GM12875 (cell line): ENCODE results near the gene PCSK6.
"Not testable (repeated sequence)": the region's sequence is repeated elsewhere in the genome, so short reads cannot be mapped to it uniquely, and the experiment has no call there.

Source experiments
- H3K4me3 ChIP-seq: one replicate; pipeline ENCODE4 v1.5.1; 2011; ENCODE audit warnings: low read depth, low read length, control low read depth
- TF ChIP-seq, protein P1 (sequence below): IDR thresholded peaks from 2 replicates; pipeline ENCODE4 v1.5.1; 2011; ENCODE audit warnings: low read depth, mild to moderate bottlenecking, control low read depth, inconsistent platforms, low read length, moderate library complexity, borderline replicate concordance; ENCODE audit not compliant: insufficient read depth

The PCSK6 gene

GRCh38 chr15:101464256-101464998 lies 25.1 kb downstream of the PCSK6 start:
- TF ChIP-seq, protein P1, sequence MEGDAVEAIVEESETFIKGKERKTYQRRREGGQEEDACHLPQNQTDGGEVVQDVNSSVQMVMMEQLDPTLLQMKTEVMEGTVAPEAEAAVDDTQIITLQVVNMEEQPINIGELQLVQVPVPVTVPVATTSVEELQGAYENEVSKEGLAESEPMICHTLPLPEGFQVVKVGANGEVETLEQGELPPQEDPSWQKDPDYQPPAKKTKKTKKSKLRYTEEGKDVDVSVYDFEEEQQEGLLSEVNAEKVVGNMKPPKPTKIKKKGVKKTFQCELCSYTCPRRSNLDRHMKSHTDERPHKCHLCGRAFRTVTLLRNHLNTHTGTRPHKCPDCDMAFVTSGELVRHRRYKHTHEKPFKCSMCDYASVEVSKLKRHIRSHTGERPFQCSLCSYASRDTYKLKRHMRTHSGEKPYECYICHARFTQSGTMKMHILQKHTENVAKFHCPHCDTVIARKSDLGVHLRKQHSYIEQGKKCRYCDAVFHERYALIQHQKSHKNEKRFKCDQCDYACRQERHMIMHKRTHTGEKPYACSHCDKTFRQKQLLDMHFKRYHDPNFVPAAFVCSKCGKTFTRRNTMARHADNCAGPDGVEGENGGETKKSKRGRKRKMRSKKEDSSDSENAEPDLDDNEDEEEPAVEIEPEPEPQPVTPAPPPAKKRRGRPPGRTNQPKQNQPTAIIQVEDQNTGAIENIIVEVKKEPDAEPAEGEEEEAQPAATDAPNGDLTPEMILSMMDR, result no peak
- H3K4me3 ChIP-seq, result no peak overlapping the region

DNA sequence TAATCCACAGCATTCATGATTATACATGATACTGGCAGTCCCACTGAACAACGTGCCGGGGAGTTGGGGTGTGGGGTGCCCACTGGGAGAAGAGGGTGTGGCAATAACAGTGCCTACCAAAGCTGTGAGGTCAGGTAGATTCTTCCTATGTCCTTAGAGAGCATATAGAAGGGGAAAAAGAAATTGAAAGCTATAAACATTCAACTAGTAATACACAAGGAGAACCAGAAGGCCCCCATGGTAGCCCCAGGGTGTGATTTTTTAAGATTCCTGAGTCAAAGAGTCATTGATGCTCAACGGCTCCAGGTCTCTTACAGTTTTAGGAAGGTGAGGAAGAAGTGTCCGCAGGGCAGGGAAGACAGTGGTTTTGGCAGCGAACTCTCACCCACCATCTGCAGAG lies 25.8 kb downstream of the PCSK6 start:
- not testable (repeated sequence) for H3K4me3 ChIP-seq

DNA sequence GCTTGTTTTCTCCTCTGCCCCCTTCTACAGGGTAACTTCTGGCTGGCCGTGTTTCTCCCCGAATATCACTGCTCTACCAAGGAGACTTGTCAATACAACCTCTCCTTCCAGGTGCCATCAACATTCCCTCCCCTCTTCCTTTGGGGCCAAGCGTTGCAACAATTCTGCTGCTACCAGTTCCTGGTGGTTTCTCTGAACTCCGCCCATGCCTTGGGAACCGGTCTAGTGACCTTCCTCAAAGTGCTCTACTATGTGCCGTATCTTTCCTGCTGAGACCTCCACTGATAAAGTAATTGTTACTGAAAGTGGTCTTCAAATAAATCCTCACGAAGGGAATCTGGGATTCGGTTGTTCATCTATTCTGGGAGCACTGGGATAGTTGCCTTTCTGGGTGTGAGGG lies 26.2 kb downstream of the PCSK6 start:
- TF ChIP-seq, protein P1, result no peak
- H3K4me3 ChIP-seq, result no peak overlapping the region

- H3K4me3 ChIP-seq, result no peak overlapping the region
- TF ChIP-seq, protein P1, result no peak
Measured at GRCh38 chr15:101461097-101461496, 28.4 kb downstream of the PCSK6 start.

- TF ChIP-seq, protein P1, result no peak
Measured at GRCh38 chr15:101459579-101460300, 29.8 kb downstream of the PCSK6 start.

GRCh38 chr15:101458908-101459578 lies 30.5 kb downstream of the PCSK6 start:
- TF ChIP-seq, protein P1, result no peak
- no peak overlapping the region for H3K4me3 ChIP-seq

More at GRCh38 chr15:101459579-101460300, 29.8 kb downstream of the PCSK6 start:
- no peak overlapping the region for H3K4me3 ChIP-seq

DNA sequence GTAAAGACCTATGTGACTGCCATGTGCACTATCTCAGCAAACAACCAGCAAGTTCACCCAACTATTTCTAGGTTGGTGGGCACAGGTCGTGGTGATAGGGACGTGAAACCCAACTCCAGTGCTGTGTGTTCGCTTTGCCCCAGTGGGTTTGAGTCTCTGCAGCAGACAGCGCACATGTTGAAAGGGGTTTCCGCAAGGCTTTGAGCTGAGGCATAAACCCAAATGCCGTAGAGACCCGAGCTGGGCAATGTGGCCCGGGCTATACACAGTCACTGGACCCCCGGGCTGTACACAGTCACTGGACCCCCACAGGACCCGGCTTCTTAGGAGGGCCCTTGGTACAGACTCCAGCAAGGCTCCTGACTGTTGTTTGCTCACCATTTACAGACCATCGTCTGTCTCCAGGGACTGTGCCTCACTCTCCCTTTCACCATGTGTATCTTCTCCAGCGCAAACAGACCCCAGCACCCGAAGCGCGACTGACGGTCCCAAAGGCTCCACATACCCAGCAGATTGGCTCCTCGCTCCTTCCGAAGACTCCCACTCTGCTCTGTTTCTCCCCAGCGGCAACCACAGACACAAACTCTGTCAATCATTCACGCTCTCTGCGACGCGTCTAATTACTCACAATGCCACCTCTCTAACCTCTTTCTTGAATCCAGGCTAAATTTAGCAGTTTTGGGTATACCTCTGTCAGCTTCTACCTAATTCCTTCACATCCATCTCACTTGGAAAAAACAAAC lies 31.2 kb downstream of the PCSK6 start:
- TF ChIP-seq, protein P1, result no peak
- H3K4me3 ChIP-seq, result no peak overlapping the region
